HepG2 (cell line): ENCODE measurements around the gene SERPINB6. TPM values are rescaled to one million over a fixed set of nuclear protein-coding genes. Genes with fewer than 3 reads are reported as not detected.

Experiments used
- ELF4 ChIP-seq: sonication (generic); formaldehyde crosslinking; IDR thresholded peaks from 2 replicates; pipeline ENCODE4 v1.5.0; 2020; ENCODE audit warnings: missing genetic modification reagents, mild to moderate bottlenecking, moderate library complexity, borderline replicate concordance
- JDP2 ChIP-seq: sonication (generic); formaldehyde crosslinking; IDR thresholded peaks from 2 replicates; pipeline ENCODE4 v1.8.1; 2022; ENCODE audit warnings: missing genetic modification reagents, borderline replicate concordance
- NFIC ChIP-seq: IDR thresholded peaks from 2 replicates; pipeline ENCODE4 v1.6.1; 2012; ENCODE audit warnings: mild to moderate bottlenecking, low read length, inconsistent platforms
- NR2F1 ChIP-seq, 2 experiments: fragments of 450-650 bp in 1 of 2; formaldehyde crosslinking in 1 of 2; IDR thresholded peaks; 2 replicates each; pipeline versions ENCODE4 v1.5.0 to v1.6.1; 2016 to 2020; ENCODE audit warnings: mild to moderate bottlenecking in 1 of 2, missing compliant biosample characterization in 1 of 2, missing genetic modification reagents in 1 of 2, moderate library complexity in 1 of 2
- NRL ChIP-seq: sonication (generic); formaldehyde crosslinking; IDR thresholded peaks from 2 replicates; pipeline ENCODE4 v1.5.0; 2020; ENCODE audit warnings: missing genetic modification reagents, mild to moderate bottlenecking, moderate library complexity, borderline replicate concordance
- ZC3H13 ChIP-seq: sonication (generic); formaldehyde crosslinking; IDR thresholded peaks from 2 replicates; pipeline ENCODE4 v1.8.1; 2023; ENCODE audit warnings: mild to moderate bottlenecking, missing genetic modification reagents, moderate library complexity
- ZFP37 ChIP-seq: sonication (generic); formaldehyde crosslinking; IDR thresholded peaks from 2 replicates; pipeline ENCODE4 v1.4.0; 2020; ENCODE audit warnings: missing genetic modification reagents, borderline replicate concordance
- ZKSCAN8 ChIP-seq: IDR thresholded peaks from 2 replicates; pipeline ENCODE4 v1.6.1; 2016; ENCODE audit warnings: borderline replicate concordance, missing genetic modification reagents, missing compliant biosample characterization
- ZNF343 ChIP-seq: sonication (generic); formaldehyde crosslinking; IDR thresholded peaks from 2 replicates; pipeline ENCODE4 v1.4.0; 2020; ENCODE audit warnings: mild to moderate bottlenecking, missing genetic modification reagents
- ZNF44 ChIP-seq: sonication (generic); formaldehyde crosslinking; IDR thresholded peaks from 2 replicates; pipeline ENCODE4 v1.5.1; 2020; ENCODE audit warnings: mild to moderate bottlenecking, missing genetic modification reagents
- ZNF883 ChIP-seq: sonication (generic); formaldehyde crosslinking; IDR thresholded peaks from 2 replicates; pipeline ENCODE4 v1.5.1; 2020; ENCODE audit warnings: mild to moderate bottlenecking, missing genetic modification reagents; ENCODE audit errors: not compliant biosample characterization
- polyA plus RNA-seq, 8 experiments: library from polyadenylated mRNA; depleted of rRNA in 3 of 8; stranded (reverse) in 7 of 8; unstranded in 1 of 8; fragments of >200 nt; fragmentation: Illumina TruSeq in 4 of 8; extraction: Trizol in 4 of 8; gene quantifications; 2 replicates each; pipeline versions ENCODE4 v1.2.1 to v1.2.3, GENCODE V29; 2011 to 2016; ENCODE audit warnings: low read depth in 4 of 8, missing spikeins in 1 of 8, mixed read lengths in 1 of 8; ENCODE audit not compliant: insufficient read depth in 1 of 8
- total RNA-seq, 5 experiments: library from RNA; depleted of rRNA; stranded (reverse); fragments of >200 nt; fragmentation: Illumina TruSeq; extraction: Trizol; gene quantifications; 2 replicates each; pipeline ENCODE4 v1.2.3, GENCODE V29; 2016; ENCODE audit warnings: low read depth in 1 of 5
- TF ChIP-seq, protein P1 (sequence below): sonication (generic); formaldehyde crosslinking; IDR thresholded peaks from 2 replicates; pipeline ENCODE4 v1.5.0; 2020; ENCODE audit warnings: mild to moderate bottlenecking, missing genetic modification reagents, borderline replicate concordance
- TF ChIP-seq, protein P2 (sequence below): sonication (generic); formaldehyde crosslinking; IDR thresholded peaks from 2 replicates; pipeline ENCODE4 v1.4.0; 2020; ENCODE audit warnings: low read depth, missing genetic modification reagents
- TF ChIP-seq, protein P3 (sequence below): sonication (generic); formaldehyde crosslinking; IDR thresholded peaks from 2 replicates; pipeline ENCODE4 v1.4.0; 2020; ENCODE audit warnings: mild to moderate bottlenecking, low read depth, missing genetic modification reagents
- TF ChIP-seq, protein P4 (sequence below): sonication (generic); formaldehyde crosslinking; IDR thresholded peaks from 2 replicates; pipeline ENCODE4 v1.8.0; 2022; ENCODE audit warnings: mild to moderate bottlenecking, missing genetic modification reagents, borderline replicate concordance

The SERPINB6 gene
- total and polyA plus RNA-seq, 2 of the 13 experiments (the other 11 are each of a cell fraction or from before 2014, with no cell fraction given) = 38.2 to 61.3 TPM

DNA sequence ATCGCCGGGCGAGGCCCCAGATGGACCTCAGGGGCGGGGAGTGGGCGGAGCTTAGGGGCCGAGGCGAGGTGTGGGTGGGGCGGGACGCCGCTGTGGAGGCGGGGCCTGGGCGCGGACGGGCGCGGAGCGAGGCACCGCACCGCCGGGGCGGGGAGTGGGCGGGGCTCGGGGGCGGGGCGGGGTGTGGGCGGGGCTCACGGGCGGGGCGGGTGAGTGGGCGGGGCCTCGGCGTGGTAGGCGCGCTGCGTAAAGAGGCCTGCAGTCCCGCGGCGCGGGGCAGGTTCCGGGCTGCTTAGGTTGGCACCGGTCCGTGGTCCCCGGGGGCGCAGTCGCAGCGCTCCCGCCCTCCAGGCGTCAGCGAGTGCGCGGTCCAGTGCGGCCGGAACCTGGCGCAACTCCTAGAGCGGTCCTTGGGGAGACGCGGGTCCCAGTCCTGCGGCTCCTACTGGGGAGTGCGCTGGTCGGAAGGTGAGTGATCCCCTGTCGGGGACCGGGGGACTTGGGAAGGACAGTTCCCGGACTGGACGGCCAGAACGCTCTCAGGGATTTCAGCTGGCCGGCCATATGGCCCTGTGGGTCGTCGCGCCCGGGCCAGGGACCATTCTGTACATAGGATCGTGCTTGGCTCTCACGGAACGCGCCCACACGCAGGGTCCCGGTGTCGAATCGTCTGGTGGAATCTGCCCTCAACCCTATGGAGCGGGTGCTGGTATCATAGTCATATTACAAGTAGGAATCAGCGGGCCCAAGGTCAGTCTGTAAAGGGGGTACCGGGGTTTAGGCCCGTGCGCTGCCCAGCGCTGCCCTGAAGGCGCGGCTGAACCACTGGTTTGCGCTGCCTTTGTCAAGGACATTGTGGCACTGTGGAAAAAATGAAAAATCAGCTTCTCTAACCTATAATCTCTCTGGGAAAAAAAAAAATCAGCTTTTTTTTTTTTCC lies 28.5 kb upstream of the SERPINB6 start, which contains the start of gene NQO2 (continued):
- TF ChIP-seq, protein P1, sequence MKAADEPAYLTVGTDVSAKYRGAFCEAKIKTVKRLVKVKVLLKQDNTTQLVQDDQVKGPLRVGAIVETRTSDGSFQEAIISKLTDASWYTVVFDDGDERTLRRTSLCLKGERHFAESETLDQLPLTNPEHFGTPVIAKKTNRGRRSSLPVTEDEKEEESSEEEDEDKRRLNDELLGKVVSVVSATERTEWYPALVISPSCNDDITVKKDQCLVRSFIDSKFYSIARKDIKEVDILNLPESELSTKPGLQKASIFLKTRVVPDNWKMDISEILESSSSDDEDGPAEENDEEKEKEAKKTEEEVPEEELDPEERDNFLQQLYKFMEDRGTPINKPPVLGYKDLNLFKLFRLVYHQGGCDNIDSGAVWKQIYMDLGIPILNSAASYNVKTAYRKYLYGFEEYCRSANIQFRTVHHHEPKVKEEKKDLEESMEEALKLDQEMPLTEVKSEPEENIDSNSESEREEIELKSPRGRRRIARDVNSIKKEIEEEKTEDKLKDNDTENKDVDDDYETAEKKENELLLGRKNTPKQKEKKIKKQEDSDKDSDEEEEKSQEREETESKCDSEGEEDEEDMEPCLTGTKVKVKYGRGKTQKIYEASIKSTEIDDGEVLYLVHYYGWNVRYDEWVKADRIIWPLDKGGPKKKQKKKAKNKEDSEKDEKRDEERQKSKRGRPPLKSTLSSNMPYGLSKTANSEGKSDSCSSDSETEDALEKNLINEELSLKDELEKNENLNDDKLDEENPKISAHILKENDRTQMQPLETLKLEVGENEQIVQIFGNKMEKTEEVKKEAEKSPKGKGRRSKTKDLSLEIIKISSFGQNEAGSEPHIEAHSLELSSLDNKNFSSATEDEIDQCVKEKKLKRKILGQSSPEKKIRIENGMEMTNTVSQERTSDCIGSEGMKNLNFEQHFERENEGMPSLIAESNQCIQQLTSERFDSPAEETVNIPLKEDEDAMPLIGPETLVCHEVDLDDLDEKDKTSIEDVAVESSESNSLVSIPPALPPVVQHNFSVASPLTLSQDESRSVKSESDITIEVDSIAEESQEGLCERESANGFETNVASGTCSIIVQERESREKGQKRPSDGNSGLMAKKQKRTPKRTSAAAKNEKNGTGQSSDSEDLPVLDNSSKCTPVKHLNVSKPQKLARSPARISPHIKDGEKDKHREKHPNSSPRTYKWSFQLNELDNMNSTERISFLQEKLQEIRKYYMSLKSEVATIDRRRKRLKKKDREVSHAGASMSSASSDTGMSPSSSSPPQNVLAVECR (CRISPR knock-in tag) = peak; percentile 81; the same call in 1 of the 2 replicates
- TF ChIP-seq ZNF44 (CRISPR knock-in tag) (no peak; the same call in 1 of the 2 replicates), JDP2 (CRISPR knock-in tag) (no peak), NRL (CRISPR knock-in tag) (0 out of 2 replicates have a peak, but pooled peaks have one; percentile 56), ZKSCAN8 (no peak), ZFP37 (CRISPR knock-in tag) (no peak), ELF4 (no peak), ZC3H13 (CRISPR knock-in tag) (0 out of 2 replicates have a peak, but pooled peaks have one; percentile 25), NR2F1 (CRISPR knock-in tag; IDR thresholded peaks at IDR 0.05) (peak in 1 of 2 experiments; percentile 31; a peak in 1 of 4 replicates), NFIC (no peak), ZNF883 (CRISPR knock-in tag) (peak; percentile 78), ZNF343 (no peak; the same call in 1 of the 2 replicates)
- TF ChIP-seq, protein P2, sequence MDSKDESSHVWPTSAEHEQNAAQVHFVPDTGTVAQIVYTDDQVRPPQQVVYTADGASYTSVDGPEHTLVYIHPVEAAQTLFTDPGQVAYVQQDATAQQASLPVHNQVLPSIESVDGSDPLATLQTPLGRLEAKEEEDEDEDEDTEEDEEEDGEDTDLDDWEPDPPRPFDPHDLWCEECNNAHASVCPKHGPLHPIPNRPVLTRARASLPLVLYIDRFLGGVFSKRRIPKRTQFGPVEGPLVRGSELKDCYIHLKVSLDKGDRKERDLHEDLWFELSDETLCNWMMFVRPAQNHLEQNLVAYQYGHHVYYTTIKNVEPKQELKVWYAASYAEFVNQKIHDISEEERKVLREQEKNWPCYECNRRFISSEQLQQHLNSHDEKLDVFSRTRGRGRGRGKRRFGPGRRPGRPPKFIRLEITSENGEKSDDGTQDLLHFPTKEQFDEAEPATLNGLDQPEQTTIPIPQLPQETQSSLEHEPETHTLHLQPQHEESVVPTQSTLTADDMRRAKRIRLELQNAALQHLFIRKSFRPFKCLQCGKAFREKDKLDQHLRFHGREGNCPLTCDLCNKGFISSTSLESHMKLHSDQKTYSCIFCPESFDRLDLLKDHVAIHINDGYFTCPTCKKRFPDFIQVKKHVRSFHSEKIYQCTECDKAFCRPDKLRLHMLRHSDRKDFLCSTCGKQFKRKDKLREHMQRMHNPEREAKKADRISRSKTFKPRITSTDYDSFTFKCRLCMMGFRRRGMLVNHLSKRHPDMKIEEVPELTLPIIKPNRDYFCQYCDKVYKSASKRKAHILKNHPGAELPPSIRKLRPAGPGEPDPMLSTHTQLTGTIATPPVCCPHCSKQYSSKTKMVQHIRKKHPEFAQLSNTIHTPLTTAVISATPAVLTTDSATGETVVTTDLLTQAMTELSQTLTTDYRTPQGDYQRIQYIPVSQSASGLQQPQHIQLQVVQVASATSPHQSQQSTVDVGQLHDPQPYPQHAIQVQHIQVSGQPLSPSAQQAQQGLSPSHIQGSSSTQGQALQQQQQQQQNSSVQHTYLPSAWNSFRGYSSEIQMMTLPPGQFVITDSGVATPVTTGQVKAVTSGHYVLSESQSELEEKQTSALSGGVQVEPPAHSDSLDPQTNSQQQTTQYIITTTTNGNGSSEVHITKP (CRISPR knock-in tag) = no peak
- TF ChIP-seq, protein P3, sequence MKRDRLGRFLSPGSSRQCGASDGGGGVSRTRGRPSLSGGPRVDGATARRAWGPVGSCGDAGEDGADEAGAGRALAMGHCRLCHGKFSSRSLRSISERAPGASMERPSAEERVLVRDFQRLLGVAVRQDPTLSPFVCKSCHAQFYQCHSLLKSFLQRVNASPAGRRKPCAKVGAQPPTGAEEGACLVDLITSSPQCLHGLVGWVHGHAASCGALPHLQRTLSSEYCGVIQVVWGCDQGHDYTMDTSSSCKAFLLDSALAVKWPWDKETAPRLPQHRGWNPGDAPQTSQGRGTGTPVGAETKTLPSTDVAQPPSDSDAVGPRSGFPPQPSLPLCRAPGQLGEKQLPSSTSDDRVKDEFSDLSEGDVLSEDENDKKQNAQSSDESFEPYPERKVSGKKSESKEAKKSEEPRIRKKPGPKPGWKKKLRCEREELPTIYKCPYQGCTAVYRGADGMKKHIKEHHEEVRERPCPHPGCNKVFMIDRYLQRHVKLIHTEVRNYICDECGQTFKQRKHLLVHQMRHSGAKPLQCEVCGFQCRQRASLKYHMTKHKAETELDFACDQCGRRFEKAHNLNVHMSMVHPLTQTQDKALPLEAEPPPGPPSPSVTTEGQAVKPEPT (CRISPR knock-in tag) = no peak; the same call in 1 of the 2 replicates
- TF ChIP-seq, protein P4, sequence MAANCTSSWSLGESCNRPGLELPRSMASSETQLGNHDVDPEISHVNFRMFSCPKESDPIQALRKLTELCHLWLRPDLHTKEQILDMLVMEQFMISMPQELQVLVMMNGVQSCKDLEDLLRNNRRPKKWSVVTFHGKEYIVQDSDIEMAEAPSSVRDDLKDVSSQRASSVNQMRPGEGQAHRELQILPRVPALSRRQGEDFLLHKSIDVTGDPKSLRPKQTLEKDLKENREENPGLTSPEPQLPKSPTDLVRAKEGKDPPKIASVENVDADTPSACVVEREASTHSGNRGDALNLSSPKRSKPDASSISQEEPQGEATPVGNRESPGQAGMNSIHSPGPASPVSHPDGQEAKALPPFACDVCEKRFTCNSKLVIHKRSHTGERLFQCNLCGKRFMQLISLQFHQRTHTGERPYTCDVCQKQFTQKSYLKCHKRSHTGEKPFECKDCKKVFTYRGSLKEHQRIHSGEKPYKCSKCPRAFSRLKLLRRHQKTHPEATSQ = no peak; the same call in 1 of the 2 replicates
